ENCODE measurements around the gene OR10G4. TPM values are rescaled to one million over a fixed set of nuclear protein-coding genes. Genes with fewer than 3 reads are reported as not detected.

OR10G4 gene
- total RNA-seq, 1 donor from 2014 or later: not detected

- H3K27ac Mint-ChIP-seq (ENCODE audit: unreplicated experiment): no peak overlapping the region
- H3K9me3 Mint-ChIP-seq (ENCODE audit: unreplicated experiment): no peaks in the 10 kb centered on the region
- peaks cover 9% of the 10 kb centered on the region for H3K4me1 Mint-ChIP-seq (ENCODE audit: unreplicated experiment)
- no peaks in the 10 kb centered on the region for H3K27me3 Mint-ChIP-seq (ENCODE audit: unreplicated experiment)
- no peak for DNase-seq (ENCODE audit: low spot score)
- H3K36me3 Mint-ChIP-seq (ENCODE audit: low read depth, unreplicated experiment): no peaks in the 10 kb centered on the region
- no peak overlapping the region for H3K4me3 Mint-ChIP-seq (ENCODE audit: unreplicated experiment)
- no peak for TF ChIP-seq CTCF (IDR thresholded peaks at IDR 0.05; ENCODE audit: unreplicated experiment)
Observed at GRCh38 chr11:124039557-124039956, 26.8 kb downstream of the OR10G4 start.

- H3K9me3 Mint-ChIP-seq (ENCODE audit: unreplicated experiment): no peaks in the 10 kb centered on the region
- no peak for DNase-seq (ENCODE audit: low spot score)
- H3K4me1 Mint-ChIP-seq (ENCODE audit: unreplicated experiment): no peaks in the 10 kb centered on the region
- TF ChIP-seq CTCF (IDR thresholded peaks at IDR 0.05; ENCODE audit: unreplicated experiment): no peak
- no peaks in the 10 kb centered on the region for H3K36me3 Mint-ChIP-seq (ENCODE audit: low read depth, unreplicated experiment)
- H3K4me3 Mint-ChIP-seq (ENCODE audit: unreplicated experiment): no peak within 1 kb of the TSS
- no peak within 1 kb of the TSS for H3K27ac Mint-ChIP-seq (ENCODE audit: unreplicated experiment)
- no peaks in the 10 kb centered on the region for H3K27me3 Mint-ChIP-seq (ENCODE audit: unreplicated experiment)
Observed at GRCh38 chr11:124041254-124041653, 28.5 kb downstream of the OR10G4 start, which contains the start of gene OR10G7. Gene OR10G7 (minus strand): TSS chr11:124041325. CDS start chr11:124039001, 2,324 bp downstream.

DNA sequence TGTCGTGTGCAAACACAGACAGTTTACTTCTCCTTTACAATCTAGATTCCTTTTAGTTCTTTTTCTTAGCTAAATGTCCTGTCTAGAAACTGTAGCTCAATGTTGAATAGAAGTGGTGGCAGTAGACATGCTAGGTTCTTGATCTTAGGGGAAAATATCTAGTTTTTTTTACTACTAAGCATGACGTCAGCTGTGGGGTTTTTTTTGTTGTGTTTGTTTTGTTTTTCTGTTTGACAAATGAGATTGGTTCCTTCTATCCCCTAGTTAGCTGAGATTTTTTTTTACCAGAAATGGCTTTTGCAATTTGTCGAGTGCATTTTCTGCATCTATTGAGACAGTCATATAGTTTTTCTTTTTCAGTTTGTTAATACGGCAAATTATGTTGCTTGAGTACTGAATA is 30.6 kb downstream of the OR10G4 start:
- no peak overlapping the region for H3K4me3 Mint-ChIP-seq (ENCODE audit: unreplicated experiment)
- H3K36me3 Mint-ChIP-seq (ENCODE audit: low read depth, unreplicated experiment): no peaks in the 10 kb centered on the region
- no peaks in the 10 kb centered on the region for H3K27me3 Mint-ChIP-seq (ENCODE audit: unreplicated experiment)
- no peak for DNase-seq (ENCODE audit: low spot score)
- no peak overlapping the region for H3K27ac Mint-ChIP-seq (ENCODE audit: unreplicated experiment)
- H3K9me3 Mint-ChIP-seq (ENCODE audit: unreplicated experiment): no peaks in the 10 kb centered on the region
- no peaks in the 10 kb centered on the region for H3K4me1 Mint-ChIP-seq (ENCODE audit: unreplicated experiment)
- TF ChIP-seq CTCF (IDR thresholded peaks at IDR 0.05; ENCODE audit: unreplicated experiment): no peak

DNA sequence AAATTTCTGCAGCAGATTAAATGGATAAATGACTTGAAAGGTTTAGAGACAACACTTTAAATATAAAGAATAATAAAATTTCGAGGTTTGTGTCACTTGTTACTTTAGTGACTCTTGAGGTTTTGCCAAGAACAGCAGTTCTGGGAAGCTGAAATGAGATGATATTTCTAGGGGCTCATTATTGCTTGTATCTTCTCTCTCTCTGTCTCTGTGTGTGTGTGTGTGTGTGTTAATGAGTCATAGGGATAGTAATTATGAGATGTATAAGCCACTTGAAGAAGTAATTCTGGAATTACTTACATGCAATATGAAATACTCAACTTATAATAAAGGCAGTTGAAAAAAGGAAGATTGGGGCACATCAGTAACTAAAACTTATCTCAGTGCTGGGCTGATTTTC is 38.0 kb downstream of the OR10G4 start:
- H3K4me1 Mint-ChIP-seq (ENCODE audit: unreplicated experiment): no peaks in the 10 kb centered on the region
- no peaks in the 10 kb centered on the region for H3K36me3 Mint-ChIP-seq (ENCODE audit: low read depth, unreplicated experiment)
- DNase-seq (ENCODE audit: low spot score): no peak
- H3K27me3 Mint-ChIP-seq (ENCODE audit: unreplicated experiment): no peaks in the 10 kb centered on the region
- H3K27ac Mint-ChIP-seq (ENCODE audit: unreplicated experiment): no peak overlapping the region
- H3K4me3 Mint-ChIP-seq (ENCODE audit: unreplicated experiment): no peak overlapping the region
- H3K9me3 Mint-ChIP-seq (ENCODE audit: unreplicated experiment): no peaks in the 10 kb centered on the region
- no peak for TF ChIP-seq CTCF (IDR thresholded peaks at IDR 0.05; ENCODE audit: unreplicated experiment)

- Mint-ChIP-seq H3K9me3 (ENCODE audit: unreplicated experiment) (no peaks in the 10 kb centered on the region), H3K27me3 (ENCODE audit: unreplicated experiment) (no peaks in the 10 kb centered on the region), H3K36me3 (ENCODE audit: low read depth, unreplicated experiment) (no peaks in the 10 kb centered on the region), H3K4me1 (ENCODE audit: unreplicated experiment) (no peaks in the 10 kb centered on the region), H3K4me3 (ENCODE audit: unreplicated experiment) (no peak overlapping the region), H3K27ac (ENCODE audit: unreplicated experiment) (no peak overlapping the region)
- TF ChIP-seq CTCF (IDR thresholded peaks at IDR 0.05; ENCODE audit: unreplicated experiment): no peak
- DNase-seq (ENCODE audit: low spot score): no peak
Observed at GRCh38 chr11:124052966-124053365, 40.2 kb downstream of the OR10G4 start.

Other genes starting within 250 kb of the OR10G4 start
- not detected for gene OR6M1, start 206.6 kb upstream of the OR10G4 start, total RNA-seq (ENCODE audit: unreplicated experiment)
- not detected for gene TMEM225, start 127.3 kb upstream of the OR10G4 start, total RNA-seq (ENCODE audit: unreplicated experiment)
- gene OR8D4, start 110.8 kb upstream of the OR10G4 start, total RNA-seq (ENCODE audit: unreplicated experiment): not detected
- not detected for gene OR4D5, start 73.4 kb upstream of the OR10G4 start, total RNA-seq (ENCODE audit: unreplicated experiment)
- not detected for gene OR6T1, start 69.2 kb upstream of the OR10G4 start, total RNA-seq (ENCODE audit: unreplicated experiment)
- gene OR10S1, start 35.2 kb upstream of the OR10G4 start, total RNA-seq (ENCODE audit: unreplicated experiment): not detected
- gene OR10G6, start 17.8 kb upstream of the OR10G4 start, total RNA-seq (ENCODE audit: unreplicated experiment): not detected
- not detected for gene OR10G9, start 10.0 kb downstream of the OR10G4 start, total RNA-seq (ENCODE audit: unreplicated experiment)
- gene OR10G8, start 13.8 kb downstream of the OR10G4 start, total RNA-seq (ENCODE audit: unreplicated experiment): not detected
- not detected for gene OR10G7, start 28.3 kb downstream of the OR10G4 start, total RNA-seq (ENCODE audit: unreplicated experiment)
- gene VWA5A, start 102.5 kb downstream of the OR10G4 start, total RNA-seq (ENCODE audit: unreplicated experiment): 64.5 TPM
- 0.67 TPM for gene OR10D3, start 170.3 kb downstream of the OR10G4 start, total RNA-seq (ENCODE audit: unreplicated experiment)
- gene OR8G1, start 228.1 kb downstream of the OR10G4 start, total RNA-seq (ENCODE audit: unreplicated experiment): 0.13 TPM
- gene OR8G5, start 243.4 kb downstream of the OR10G4 start, total RNA-seq (ENCODE audit: unreplicated experiment): 0.18 TPM